ACC112 (cell line): ENCODE results near the gene DMTF1.
"Not testable (repeated sequence)": the region's sequence is repeated elsewhere in the genome, so short reads cannot be mapped to it uniquely, and the experiment has no call there.

Experiments
- H2AFZ ChIP-seq: fragments of 200-600 bp; sonication (generic); one replicate; pipeline ENCODE4 v1.6.0; 2017; ENCODE audit warnings: antibody characterized with exemption, low read length; ENCODE audit not compliant: unreplicated experiment
- H3K27ac ChIP-seq: fragments of 200-600 bp; sonication (generic); 2 replicates; pipeline ENCODE4 v1.5.1; 2014; ENCODE audit warnings: low read depth, mild to moderate bottlenecking, antibody characterized with exemption, low read length, moderate library complexity
- H3K27me3 ChIP-seq: fragments of 200-600 bp; sonication (generic); 2 replicates; pipeline ENCODE4 v1.6.1; 2014; ENCODE audit warnings: mild to moderate bottlenecking, antibody characterized with exemption, low read length, moderate library complexity, mixed read lengths; ENCODE audit not compliant: insufficient read depth
- H3K36me3 ChIP-seq: fragments of 200-600 bp; sonication (generic); 2 replicates; pipeline ENCODE4 v1.6.1; 2016; ENCODE audit warnings: mild to moderate bottlenecking, antibody characterized with exemption, low read length, moderate library complexity, mixed read lengths; ENCODE audit not compliant: insufficient read depth
- H3K4me1 ChIP-seq: fragments of 200-600 bp; sonication (generic); one replicate; pipeline ENCODE4 v1.6.1; 2016; ENCODE audit warnings: low read length, mixed read lengths; ENCODE audit not compliant: insufficient read depth, unreplicated experiment, control insufficient read depth
- H3K4me3 ChIP-seq: fragments of 200-600 bp; sonication (generic); 2 replicates; pipeline ENCODE4 v1.5.1; 2014; ENCODE audit warnings: mild to moderate bottlenecking, low read depth, low read length
- H3K79me2 ChIP-seq: fragments of 200-600 bp; sonication (generic); one replicate; pipeline ENCODE4 v1.6.0; 2016; ENCODE audit warnings: low read length; ENCODE audit not compliant: control insufficient read depth, unreplicated experiment, insufficient read depth

Gene DMTF1

DNA sequence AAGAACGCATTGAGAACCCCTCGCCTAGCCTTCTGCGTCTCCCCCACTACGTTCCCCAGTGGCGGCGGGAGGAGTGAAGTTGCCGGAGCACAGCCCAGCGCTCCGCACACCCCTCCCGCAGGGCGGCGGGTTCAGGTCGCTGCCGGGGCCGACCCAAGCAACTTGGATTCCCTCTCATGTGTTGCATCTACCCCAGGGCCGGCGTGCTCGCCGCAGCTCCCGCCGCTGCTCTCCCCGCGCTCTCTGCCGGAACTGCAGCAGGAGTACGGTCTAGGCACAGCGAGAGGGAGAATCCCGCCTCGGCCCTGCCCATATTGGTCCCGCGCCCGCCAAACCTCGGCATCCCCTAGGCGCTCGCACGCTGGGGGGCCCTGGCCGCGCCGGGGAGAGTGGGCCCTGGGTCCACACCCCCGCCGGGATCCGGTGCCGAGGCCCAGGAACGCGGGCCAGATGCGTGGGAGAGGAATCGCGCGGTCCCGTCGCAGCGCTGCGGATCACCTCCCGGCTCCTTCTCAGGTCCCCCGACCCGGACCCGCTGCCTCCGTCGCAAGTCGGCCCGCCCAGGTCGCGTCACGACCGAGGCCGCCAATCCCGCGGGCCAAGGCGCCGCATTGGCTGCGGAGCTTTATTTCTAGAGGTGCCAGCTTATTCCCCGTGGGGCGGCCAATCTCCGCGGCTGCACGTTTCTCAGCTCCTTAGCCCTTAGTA is 67.9 kb downstream of the DMTF1 start:
- Histone ChIP-seq H3K4me1 (peaks cover 13% of the 10 kb centered on the region), H3K36me3 (0 out of 2 replicates have a peak, but pooled peaks cover 4% of the 10 kb centered on the region), H3K79me2 (peaks cover 25% of the 10 kb centered on the region), H2AFZ (peak overlapping the region; percentile 98), H3K27me3 (peaks cover 22% of the 10 kb centered on the region), H3K27ac (peak overlapping the region; percentile 44; the same call in 1 of the 2 replicates), H3K4me3 (peak overlapping the region; percentile 97)

DNA sequence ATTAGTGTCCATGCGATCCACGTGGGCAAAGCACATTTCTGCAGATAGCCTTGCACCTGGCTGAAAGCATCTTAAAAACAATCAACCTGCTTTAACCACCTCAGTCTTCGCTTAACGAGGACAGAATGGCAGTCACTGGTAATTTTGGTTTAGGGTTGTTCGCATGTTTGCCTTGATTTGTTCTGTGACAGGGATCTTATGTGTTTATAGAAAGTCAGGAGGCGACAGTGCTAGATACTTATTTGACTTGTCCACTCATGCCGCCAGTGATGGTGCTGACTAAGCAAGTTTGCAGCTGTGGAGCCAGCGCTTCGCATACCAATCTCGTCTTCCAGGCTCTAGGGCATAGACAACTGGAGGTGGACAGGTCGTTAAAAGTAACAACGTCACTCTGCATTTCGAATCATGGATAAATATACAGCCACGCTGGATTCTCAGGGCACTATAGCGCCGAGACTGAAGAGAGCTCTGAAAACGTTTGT is 68.5 kb downstream of the DMTF1 start:
- Histone ChIP-seq H3K4me3 (peak overlapping the region; percentile 97), H3K27ac (no peak overlapping the region), H3K79me2 (peaks cover 22% of the 10 kb centered on the region), H3K36me3 (0 out of 2 replicates have a peak, but pooled peaks cover 4% of the 10 kb centered on the region), H2AFZ (peak overlapping the region; percentile 94), H3K4me1 (peaks cover 13% of the 10 kb centered on the region), H3K27me3 (peaks cover 22% of the 10 kb centered on the region)

DNA sequence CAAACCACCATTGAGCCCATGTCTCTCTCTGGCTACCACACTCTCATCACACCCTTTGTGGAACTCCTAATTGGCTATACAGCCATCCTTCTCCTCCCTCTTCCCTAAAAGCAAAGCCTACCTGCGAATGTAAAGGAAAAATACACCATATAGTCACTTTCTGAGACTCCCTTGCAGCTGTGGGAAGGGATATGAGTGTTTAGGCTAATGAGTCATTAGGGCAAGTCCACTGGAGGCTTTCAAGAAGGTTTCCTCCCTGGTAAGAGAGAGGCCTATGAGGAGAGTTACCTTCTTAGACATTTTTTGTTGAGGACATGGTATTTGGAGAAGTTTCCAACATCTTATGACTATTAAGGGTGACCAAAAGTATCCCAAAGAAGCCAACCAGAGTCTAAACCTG is 71.4 kb downstream of the DMTF1 start:
- no peak overlapping the region for H2AFZ ChIP-seq
- peaks cover 26% of the 10 kb centered on the region for H3K27me3 ChIP-seq
- H3K4me3 ChIP-seq: no peak overlapping the region
- H3K79me2 ChIP-seq: peaks cover 3% of the 10 kb centered on the region
- H3K27ac ChIP-seq: no peak overlapping the region
- no peaks in the 10 kb centered on the region for H3K36me3 ChIP-seq
- H3K4me1 ChIP-seq: no peaks in the 10 kb centered on the region

DNA sequence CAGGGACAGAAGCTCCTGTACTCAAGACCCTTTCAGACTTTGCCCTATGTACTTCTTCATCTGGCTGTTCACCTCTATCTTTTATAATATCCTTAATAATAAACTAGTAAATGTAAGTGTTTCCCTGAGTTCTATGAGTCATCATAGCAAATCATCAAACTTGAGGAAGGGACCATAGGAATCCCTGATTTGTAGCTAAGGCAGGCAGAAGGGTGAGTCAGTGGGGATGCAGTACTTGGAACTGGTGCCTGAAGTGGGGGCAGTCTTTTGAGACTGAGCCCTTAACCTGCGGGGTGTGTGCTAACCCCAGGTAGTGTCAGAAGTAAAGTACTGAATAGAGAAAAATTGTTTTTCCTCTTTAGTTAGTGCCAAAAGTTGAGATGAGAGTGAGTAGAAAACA is 73.4 kb downstream of the DMTF1 start:
- no peaks in the 10 kb centered on the region for H3K79me2 ChIP-seq
- no peak overlapping the region for H3K27ac ChIP-seq
- H3K36me3 ChIP-seq: no peaks in the 10 kb centered on the region
- peaks cover 26% of the 10 kb centered on the region for H3K27me3 ChIP-seq
- H3K4me1 ChIP-seq: no peaks in the 10 kb centered on the region
- no peak overlapping the region for H3K4me3 ChIP-seq
- H2AFZ ChIP-seq: no peak overlapping the region

DNA sequence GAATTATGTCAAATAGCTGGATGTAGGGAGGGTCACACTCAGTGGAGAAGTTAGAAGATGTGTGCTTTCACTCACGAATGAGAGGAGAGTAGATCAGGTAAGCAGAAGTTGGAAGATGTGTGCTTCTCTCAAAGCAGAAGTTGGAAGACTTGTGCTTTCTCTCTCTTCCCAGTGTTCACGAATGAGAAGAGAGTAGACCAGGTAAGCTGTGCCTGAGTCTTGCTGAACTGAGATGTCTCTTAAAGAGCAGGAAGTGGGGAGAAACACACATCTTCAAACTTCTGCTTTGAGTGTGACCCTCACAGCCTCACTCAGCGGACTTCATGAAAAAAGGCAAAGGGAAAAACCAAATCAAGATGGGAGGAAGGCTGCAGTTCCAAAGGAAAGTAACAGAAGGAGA is 74.2 kb downstream of the DMTF1 start:
- no peak overlapping the region for H3K27ac ChIP-seq
- H2AFZ ChIP-seq: no peak overlapping the region
- H3K4me1 ChIP-seq: no peaks in the 10 kb centered on the region
- peaks cover 23% of the 10 kb centered on the region for H3K27me3 ChIP-seq
- no peaks in the 10 kb centered on the region for H3K36me3 ChIP-seq
- H3K79me2 ChIP-seq: no peaks in the 10 kb centered on the region
- no peak overlapping the region for H3K4me3 ChIP-seq

DNA sequence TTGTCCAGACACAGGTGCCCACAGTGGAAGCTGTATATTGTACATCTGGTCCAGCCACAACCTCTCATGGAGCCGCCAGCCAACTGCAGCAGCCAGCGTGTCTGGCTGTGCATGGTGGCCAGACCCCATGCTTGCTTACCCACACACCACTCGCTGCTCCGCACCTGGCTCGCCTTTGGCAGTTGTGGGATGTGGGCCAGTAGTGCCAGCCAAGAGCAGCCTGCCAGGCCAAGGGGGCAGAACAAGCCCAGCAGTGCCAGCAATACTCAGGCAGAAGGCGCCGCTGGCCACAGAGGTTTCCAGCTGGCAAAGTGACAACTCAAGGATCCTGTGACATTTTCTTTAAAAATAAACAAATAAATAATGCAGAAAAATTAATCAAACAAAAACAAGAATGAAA is 79.0 kb downstream of the DMTF1 start:
- peaks cover 24% of the 10 kb centered on the region for H3K27me3 ChIP-seq

DNA sequence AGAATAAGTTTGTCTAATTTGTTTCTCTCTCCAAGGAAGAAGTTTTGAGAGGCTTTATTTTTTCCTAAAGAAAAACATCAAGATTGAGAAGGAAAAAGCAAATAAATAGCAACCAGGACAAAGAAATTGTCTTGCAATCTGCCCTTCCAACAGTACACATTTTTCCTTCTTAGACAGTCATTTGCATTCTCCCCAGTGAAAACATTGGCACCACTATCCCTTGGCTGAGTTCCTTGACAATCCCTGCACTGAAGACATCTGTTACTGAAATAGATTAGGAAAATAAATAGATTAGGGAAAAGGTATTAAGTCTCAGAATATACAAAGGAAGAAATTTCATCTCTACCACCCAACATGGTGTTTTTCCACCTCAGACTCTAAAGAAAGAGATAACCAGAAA is 79.5 kb downstream of the DMTF1 start:
- no peak overlapping the region for H2AFZ ChIP-seq

More for the DNA sequence above, 79.0 kb downstream of the DMTF1 start:
- H3K4me1 ChIP-seq: no peaks in the 10 kb centered on the region
- no peaks in the 10 kb centered on the region for H3K36me3 ChIP-seq
- no peak overlapping the region for H3K4me3 ChIP-seq
- H3K79me2 ChIP-seq: no peaks in the 10 kb centered on the region
- H2AFZ ChIP-seq: no peak overlapping the region
- no peak overlapping the region for H3K27ac ChIP-seq

DNA sequence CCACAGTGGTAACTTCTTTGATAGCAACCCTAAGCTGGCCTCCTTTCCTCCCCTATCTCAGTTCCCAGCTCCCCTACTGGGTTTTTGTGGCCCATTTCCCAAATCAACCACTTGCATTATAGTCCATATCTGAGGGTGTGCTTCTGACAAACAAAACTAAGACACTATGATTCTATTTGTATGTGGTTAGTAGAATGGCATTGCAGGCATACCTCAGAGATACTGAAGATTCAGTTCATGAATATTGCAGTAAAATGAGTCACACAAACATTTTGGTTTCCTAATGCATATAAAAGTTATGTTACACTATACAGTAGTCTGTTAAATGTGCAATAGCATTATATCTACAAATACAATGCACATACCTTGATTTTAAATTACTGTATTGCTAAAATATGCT is 82.7 kb downstream of the DMTF1 start:
- no peak overlapping the region for H3K4me3 ChIP-seq
- peaks cover 26% of the 10 kb centered on the region for H3K27me3 ChIP-seq
- no peaks in the 10 kb centered on the region for H3K4me1 ChIP-seq
- H3K79me2 ChIP-seq: no peaks in the 10 kb centered on the region
- H3K36me3 ChIP-seq: no peaks in the 10 kb centered on the region
- no peak overlapping the region for H3K27ac ChIP-seq
- H2AFZ ChIP-seq: no peak overlapping the region

More for the DNA sequence above, 79.5 kb downstream of the DMTF1 start:
- no peaks in the 10 kb centered on the region for H3K4me1 ChIP-seq
- no peaks in the 10 kb centered on the region for H3K36me3 ChIP-seq
- peaks cover 24% of the 10 kb centered on the region for H3K27me3 ChIP-seq
- no peaks in the 10 kb centered on the region for H3K79me2 ChIP-seq
- no peak overlapping the region for H3K4me3 ChIP-seq
- H3K27ac ChIP-seq: no peak overlapping the region

DNA sequence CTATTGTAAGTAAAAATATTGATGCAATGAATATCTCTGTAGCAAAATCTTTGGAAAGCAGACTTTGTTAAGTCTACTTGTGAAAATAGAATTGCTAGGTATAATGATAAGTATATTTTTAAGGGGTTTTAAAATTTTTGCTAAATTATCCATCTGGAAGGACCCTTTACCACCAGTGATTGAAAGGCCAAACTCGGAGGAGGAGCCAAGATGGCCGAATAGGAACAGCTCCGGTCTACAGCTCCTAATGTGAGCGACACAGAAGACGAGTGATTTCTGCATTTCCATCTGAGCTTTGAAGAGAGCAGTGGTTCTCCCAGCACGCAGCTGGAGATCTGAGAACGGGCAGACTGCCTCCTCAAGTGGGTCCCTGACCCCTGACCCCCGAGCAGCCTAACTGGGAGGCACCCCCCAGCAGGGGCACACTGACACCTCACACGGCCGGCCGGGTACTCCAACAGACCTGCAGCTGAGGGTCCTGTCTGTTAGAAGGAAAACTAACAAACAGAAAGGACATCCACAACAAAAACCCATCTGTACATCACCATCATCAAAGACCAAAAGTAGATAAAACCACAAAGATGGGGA is 86.3 kb downstream of the DMTF1 start:
- not testable (repeated sequence) for H2AFZ ChIP-seq, H3K79me2 ChIP-seq, H3K4me1 ChIP-seq, H3K27me3 ChIP-seq, H3K4me3 ChIP-seq, H3K36me3 ChIP-seq, H3K27ac ChIP-seq

DNA sequence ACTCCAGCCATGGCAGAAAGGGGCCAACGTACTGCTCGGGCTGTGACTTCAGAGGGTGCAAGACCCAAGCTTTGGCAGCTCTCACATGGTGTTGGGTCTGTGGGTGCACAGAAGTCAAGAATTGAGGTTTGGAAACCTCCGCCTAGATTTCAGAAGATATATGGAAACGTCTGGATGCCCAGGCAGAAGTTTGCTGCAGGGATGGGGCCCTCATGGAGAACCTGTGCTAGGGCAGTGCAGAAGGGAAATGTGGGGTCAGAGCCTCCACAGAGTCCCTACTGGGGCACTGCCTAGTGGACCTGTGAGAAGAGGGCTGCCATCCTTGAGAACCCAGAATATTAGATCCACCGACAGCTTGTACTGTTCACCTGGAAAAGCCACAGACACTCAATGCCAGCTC is 93.4 kb downstream of the DMTF1 start:
- H3K27me3 ChIP-seq: peaks cover 26% of the 10 kb centered on the region
- not testable (repeated sequence) for H3K27ac ChIP-seq, H2AFZ ChIP-seq, H3K79me2 ChIP-seq, H3K4me1 ChIP-seq, H3K4me3 ChIP-seq, H3K36me3 ChIP-seq
